GM19372 (cell line): ENCODE results near the gene QSOX2.

Experiments used
- ATAC-seq: cut with Tn5 transposase; IDR thresholded peaks from one replicate; pipeline ENCODE4 v1.9.1; 2021; ENCODE audit warnings: mild to moderate bottlenecking, low read depth, moderate library complexity; ENCODE audit not compliant: unreplicated experiment

Gene QSOX2

DNA sequence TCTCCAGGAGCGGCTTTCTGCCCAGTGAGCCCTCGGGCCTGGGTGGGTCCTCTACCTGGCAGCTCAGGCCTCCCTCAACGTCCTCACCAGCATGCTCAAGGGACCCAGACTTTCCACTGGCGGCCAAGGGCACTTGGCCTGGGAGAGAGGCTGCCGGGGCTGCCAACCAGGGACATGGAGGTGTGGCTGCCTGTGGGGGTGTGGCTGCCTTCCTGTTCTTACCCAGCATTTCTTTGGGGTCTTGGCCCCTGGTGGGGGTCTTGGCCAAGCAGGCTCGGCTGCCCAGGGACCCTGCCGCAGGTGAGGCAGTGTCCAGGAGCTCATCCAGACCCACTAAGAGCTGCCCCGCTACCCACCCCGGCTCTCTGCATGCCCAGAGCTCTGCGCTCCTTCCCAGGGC is 7.2 kb upstream of the QSOX2 start:
- no peak for ATAC-seq

DNA sequence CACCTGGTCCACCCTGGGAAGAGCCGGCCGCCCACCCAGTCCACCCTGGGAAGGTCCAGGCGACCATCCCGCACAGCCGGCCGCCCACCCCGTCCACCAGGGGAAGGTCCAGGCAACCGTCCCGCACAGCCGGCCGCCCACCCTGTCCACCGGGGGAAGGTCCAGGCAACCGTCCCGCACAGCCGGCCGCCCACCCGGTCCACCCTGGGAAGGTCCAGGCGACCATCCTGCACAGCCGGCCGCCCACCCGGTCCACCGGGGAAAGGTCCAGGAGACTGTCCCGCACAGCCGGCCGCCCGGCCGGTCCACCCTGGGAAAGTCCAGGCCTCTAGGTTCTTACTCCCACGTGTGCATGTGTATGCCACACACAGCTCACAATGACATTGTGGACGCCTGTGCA is 6.7 kb upstream of the QSOX2 start:
- no peak for ATAC-seq

- ATAC-seq: no peak
These were observed 5.9 kb upstream of the QSOX2 start for GRCh38 chr9:136251264-136252115.

DNA sequence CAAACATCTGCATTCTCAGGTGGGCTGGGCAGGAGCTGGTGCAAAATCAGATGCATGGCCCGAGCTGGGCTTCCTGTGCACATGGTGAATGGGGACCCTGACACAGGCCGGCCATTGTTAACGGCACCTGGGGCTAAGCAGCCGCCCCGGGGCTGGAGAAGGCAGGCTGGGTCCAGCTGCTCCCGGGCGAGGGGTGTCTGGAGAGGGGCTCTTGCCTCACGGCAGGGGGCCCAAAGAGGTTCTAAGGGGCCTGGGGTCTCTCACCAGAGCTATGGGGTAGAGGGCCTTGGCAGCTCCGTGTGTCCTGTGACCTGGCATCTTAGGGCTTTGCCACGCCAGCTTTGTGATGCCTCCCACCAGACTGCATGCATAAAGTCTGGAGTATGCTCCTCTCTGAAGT is 5.1 kb upstream of the QSOX2 start:
- no peak for ATAC-seq

DNA sequence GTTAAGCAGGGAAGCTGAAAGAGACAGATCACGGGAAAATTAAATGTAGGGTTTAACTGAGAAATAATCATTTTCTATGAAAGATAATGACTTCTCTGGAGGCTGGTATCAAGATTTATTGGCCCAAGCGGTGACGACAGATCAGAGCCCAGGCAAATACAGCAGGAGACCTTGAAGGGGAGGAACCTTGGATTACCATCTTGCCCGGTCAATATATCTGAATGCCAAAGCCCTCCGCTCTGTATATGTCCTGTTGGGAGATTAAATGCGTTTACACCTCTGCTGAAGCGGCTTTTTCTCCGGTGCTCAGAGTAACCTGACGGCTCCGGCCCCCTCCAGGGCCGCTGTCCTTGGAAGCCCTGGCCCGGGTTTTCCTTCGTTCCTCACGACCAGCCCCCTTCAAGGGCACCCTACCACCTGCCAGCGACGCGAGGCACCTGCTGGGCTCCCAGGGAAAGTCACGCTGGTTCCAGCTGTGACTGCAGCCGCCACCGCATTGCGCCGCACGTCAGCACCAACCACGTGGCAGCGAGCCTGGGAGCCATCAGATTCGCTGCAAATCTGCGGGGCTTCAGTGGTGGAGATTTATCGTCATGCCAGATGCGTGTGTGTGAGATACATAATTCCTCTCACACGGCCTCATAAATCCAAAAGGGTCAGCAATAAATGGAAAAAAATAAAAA is 4.4 kb upstream of the QSOX2 start:
- ATAC-seq: no peak

- ATAC-seq: no peak
These were observed 3.6 kb upstream of the QSOX2 start for GRCh38 chr9:136248951-136249876.

DNA sequence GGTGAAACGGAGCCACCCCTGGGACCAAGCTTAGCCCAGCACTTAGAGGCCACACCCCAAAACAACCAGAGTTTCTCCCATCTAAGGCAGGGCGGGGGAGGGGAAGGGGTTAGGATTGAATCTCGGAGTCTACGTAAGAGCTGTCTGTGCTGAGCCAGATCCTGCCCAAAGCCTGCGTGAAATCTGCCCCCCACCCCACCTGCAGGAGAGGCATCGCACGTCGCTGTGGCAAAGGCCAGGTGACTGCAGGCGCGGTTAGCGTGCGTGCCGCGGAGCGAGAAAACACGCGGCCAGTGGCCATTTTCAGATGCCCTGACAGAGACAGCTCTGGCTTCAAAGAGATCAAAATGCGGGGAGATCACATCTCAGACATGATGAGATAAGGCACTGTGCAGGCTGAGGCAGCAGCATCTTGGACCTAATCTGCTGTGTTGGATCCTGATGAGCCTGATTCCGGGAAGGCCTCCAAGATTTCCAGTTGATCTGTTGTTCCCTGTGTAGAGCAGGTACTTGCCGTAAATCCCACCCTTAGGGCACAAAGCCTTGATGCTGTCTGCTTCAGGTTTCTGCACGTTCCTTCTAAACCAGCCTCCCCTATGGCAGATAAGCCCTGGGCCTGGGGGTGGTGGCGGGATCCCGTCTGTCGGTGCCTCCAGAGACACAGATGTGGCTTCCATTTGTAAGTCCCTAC is 2.5 kb upstream of the QSOX2 start:
- no peak for ATAC-seq

GRCh38 chr9:136247551-136247916 is 1.9 kb upstream of the QSOX2 start:
- no peak for ATAC-seq

DNA sequence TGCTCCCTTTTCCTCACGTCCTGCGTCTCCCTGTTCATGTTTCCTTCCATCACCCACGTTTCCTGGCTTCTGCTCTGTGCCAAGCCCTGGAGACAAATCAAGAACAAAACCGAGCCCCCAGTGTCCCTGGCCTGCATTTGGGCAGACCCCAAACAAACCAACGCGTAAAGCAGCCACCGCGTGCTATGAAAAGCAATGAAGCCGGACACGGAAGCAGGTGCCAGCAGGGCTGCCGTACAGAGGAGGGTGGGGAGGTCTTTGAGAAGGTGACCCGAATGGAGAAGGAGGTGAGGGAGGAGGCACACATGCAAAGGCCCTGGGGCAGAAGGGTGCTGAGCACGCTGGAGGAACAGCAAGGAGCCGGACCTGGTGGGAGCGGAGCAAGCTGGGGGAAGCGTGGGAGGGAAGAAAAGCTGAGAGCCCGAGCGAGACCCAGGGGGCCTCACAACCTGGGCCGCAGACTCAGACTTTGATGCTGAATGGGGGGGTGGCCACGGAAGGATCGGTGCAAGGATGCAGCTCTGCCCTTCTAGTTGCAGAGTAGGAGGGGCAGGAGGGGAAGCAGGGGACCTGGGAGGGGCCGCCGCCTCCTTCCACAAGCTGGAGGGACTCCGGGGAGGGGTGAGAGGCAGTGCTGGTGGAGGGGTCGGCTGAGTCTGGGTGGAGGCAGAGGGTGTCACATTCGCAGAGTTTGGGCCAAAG is 1.4 kb upstream of the QSOX2 start:
- ATAC-seq: no peak

- no peak for ATAC-seq
These were observed 718 bp downstream of the QSOX2 start for GRCh38 chr9:136244969-136245218.

DNA sequence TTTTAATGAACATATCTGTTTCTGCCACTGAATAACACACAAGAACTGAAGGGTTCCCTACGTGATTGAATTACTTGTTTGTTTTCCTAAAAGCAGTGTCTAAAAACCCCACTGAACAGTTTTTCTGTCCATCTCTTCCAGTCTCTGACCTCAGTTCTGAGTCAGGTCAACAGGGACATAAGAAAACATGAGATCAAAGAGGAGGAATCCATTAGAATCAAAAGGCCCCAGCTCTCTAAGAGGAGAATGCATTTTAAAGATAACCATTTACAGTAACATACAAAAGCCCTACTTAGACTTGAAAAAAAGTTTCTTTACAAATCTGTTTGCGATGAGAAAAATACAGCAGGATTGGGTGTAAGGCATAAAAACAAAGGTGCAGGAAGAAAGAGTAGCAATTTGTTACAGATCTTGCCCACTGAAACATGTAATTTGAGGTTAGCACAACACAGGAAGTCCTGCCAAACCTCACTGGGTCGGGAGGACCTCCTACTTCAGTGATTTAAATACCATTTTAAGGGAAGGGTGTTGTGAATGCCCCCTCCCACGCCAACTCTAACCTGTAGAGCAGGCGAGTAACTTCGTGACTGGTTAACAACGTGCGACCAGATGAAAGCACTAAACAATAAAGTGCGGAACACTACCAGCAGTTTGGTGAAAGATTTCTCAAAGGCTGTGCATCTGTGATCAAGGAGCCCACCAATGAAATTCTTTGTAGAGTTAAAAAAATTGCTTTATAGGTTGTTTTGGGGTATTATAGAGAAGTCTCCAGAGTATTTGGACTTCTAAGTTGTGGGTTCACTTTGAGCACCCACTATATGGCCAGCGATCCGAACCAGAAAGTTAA is 1.3 kb downstream of the QSOX2 start:
- peak; percentile 34 for ATAC-seq

GRCh38 chr9:136243631-136244030 is 2.0 kb downstream of the QSOX2 start:
- ATAC-seq: no peak

DNA sequence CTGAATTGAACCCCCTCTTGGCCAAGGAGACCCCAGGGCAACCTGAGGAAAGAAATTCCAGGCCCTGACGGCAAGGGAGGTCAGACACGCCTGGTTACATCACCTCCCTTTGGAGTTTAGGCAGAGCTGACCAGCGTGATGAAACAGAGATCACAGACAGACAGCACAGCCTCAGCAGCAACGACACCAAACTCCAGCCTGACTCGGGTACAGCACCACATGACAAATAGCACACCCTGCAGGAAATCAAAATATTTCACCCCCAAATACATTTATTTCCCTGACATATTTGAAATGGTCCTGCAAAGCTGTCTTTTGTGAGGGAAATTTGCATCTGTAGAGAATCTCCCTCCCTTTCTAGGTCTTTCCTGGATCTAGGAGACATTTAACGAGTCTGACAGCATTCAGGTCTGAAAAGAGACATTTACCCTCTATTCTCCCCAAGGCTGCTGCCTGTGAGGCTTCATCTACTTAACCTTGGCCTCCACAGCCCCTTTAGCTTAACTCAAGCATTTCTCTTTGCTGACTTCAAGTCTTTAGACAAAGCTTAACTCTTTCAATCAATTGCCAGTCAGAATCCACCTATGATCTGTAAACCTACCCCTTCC is 2.6 kb downstream of the QSOX2 start:
- ATAC-seq: no peak

- no peak for ATAC-seq
These were observed 3.4 kb downstream of the QSOX2 start for GRCh38 chr9:136242248-136242647.

DNA sequence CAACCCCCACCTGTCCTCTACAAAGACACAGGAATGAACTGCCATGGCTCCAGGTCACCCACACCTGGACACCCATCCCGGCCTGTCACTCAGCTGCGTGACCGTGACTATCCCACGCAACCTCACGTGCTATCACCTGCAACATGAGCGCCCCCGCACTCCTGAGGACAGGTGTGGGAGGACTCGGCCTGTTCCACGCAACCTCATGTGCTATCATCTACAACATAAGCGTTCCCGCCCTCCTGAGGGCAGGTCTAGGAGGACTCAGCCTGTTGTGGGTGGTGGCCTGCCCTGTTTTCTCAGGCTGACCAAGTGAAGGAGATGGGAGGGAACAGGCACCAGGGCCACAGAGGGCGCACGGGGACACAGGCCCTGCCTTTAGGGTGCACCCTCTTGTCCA is 4.1 kb downstream of the QSOX2 start:
- ATAC-seq: no peak

DNA sequence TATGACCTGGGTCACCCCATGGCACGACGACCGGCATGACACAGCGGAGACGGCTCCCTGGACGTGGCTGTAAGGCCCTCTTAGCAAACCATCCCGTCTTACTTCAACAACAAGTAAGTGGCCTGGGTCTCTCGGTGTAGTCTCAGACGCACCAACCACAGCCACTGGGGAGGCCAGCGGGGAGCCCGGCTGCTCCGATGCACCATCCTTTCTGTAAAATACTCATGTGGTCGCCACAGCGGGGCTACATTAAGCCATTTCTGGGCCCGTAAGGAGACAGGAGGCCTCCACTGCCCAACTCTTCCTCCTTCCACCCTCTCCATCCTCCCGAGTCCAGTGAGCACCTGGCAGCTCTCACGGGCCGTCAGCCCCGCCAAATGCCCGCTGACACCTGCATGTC is 4.7 kb downstream of the QSOX2 start:
- ATAC-seq: no peak

GRCh38 chr9:136239983-136240330 is 5.7 kb downstream of the QSOX2 start:
- ATAC-seq: no peak

DNA sequence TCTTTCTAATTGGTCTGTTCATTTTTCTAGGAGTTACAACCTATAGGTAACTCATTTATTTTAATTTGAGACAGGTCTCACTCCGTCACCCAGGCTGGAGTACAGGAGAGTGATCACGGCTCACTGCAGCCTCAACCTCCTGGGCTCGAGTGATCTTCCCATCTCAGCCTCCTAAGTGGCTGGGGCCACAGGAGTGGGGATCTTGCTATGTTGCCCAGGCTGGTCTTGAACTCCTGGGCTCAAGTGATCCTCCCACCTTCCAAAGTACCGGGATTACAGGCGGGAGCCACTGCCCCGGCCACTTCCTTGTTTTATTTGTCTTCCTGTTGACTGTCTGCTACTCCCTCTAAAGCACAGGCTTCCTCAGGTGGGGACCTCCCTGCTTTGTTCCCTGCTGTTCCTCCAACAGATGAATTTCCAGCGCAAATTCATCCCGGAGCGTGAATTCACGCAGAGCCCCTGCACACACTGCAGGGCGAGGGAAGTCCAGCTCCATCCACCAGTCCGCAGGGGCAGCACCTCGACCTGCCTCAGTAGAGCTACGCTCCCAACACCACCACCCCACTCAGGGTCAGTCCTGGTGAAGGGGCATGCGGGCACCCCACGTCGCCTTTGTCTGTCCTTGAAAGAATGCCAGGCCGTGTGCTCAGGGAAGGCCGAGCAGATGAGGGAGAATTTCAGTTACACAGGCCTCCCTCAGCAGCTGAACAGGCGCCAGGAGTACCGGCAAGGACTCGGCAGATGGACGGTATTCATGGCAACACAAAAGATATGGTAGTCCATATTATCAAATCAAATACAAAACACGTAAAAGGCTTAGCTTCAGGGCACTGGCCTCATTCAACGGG is 6.3 kb downstream of the QSOX2 start:
- ATAC-seq: no peak
